HG03139 (cell line): Measurements from ENCODE around the gene KLK8.
"Not testable (repeated sequence)": the region's sequence is repeated elsewhere in the genome, so short reads cannot be mapped to it uniquely, and the experiment has no call there.

Source experiments
- ATAC-seq: cut with Tn5 transposase; IDR thresholded peaks from one replicate; pipeline ENCODE4 v1.9.1; 2021; ENCODE audit not compliant: unreplicated experiment

KLK8 gene

DNA sequence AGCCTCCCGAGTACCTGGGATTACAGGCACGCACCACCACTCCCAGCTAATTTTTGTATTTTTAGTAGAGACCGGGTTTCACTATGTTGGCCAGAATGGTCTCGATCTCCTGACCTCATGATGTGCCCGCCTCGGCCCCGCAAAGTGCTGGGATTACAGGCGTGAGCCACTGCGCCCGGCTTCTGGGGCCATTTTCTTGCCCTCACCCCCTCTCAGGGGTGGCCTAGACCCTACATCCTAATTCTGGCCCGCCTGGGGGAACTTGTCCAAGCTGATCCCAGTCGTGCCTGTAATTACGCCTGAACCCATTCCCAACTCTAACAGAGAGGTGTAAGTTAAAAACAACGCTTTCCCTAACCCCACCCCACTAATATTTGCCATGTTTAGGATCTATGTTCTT, 17.0 kb downstream of the KLK8 start:
- not testable (repeated sequence) for ATAC-seq

DNA sequence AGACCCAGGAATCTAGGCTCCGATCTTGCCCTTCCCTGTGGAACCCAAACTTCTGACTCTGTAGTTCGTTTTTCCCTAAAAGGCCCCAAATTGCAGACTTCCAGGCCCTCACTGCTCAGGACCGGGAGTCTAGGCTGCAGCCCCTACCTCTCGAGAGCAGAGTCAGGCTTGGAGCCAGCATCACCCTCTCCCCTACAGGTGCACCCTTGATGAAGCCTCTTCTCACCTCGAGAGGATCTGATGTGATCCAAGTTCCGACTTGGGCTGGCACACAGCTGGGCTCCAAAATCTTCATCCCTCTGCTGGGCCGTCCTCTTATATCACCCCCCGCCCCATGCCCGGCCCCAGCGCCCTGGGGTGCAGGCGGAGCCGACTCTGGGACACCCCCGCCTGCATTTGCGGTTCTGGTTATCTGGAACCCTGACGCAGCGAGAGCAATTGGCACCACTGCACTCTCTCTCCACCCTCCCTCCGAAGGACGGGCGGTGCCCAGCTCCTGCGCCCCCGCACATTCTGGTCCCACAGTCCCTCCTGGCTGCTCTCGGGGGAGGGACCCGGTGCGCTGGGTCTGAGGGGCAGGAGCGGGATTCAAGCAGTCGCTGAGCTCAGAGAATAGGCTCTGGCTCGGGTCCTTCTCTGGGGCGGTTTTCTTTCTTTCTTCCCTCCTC, 17.6 kb downstream of the KLK8 start, which contains the start of gene KLK7:
Gene KLK7 (minus strand): TSS at position 293 of the 668 bp plus-strand sequence. CDS start 1,518 bp downstream, outside the sequence.
- no peak for ATAC-seq

DNA sequence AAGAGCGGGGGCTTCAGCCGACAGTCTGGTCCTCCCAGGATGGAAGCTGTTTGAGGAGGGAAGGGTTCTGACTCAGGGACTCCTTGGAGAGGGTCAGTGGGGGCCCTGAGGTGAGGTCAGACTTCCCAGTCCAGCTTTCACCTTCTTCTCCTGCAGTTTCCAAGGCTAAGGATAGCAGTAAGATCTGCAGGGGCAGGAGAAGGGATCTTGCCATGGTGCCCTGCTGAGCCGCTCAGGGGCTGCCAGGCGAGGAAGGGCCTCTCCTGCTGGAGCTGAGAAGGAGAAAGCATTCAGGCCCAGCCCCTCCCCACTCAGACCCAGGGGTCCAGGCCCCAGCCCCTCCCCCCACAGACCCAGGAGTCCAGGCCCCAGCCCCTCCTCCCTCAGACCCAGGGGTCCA, 19.2 kb downstream of the KLK8 start:
- ATAC-seq: no peak

DNA sequence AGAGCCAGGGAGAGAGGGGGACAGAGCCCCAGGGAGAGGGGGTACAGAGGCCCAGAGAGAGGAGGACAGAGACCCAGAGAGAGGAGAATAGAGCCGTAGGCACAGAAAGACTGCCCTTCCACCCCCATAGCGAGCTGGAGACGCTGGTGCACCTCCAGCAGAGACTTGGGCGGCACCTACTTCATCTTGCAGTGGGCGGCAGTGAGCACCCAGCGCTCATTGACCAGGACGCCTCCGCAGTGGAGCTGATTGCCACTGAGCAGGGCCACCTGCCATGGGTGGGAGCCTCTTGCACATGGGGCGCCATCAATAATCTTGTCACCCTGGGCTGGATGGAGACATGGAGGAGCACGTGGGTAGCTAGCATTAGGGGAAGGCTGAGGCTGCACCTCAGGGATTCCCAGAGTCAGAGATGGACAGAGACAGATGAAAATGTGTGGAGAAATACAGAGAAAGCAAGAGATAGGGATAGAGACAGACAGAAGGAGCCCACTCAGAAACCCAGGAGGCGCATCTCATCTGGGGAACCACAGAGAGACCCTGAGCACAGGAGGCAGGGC, 19.7 kb downstream of the KLK8 start:
- no peak for ATAC-seq

DNA sequence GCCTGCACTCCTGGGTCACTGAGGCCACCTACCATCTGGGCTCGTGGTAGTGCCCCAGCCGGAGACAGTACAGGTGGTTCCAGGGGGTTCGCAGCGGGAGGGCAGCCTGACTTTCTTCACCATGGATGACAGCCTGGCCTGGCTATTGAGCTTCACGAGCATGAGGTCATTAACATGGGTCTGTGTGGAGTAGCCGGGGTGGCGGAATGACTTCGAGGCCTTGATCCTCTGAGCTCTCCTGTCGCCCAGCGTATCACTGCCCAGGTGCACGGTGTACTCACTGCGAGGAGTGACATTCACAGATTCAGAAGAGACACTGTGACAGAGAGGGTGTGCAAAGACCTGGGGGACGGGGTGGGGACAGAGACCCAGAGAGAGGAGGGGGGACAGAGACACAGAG, 21.2 kb downstream of the KLK8 start:
- ATAC-seq: no peak

DNA sequence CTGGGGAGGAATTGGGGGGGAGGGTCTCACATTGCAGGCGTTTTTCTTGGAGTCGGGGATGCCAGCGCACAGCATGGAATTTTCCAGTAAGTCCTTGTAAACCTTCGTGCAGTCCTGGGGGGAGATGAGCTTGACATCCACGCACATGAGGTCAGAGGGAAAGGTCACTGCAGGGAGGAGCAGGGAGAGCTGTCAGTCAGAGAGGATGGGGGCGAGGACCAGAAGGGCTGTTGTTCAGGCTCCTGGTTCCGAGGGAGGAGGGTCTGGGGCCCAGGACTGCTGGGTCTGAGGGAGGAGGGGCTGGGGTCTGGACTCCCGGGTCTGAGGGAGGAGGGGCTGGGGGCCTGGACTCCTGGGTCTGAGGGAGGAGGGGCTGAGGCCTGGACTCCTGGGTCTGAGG, 21.6 kb downstream of the KLK8 start:
- ATAC-seq: no peak

DNA sequence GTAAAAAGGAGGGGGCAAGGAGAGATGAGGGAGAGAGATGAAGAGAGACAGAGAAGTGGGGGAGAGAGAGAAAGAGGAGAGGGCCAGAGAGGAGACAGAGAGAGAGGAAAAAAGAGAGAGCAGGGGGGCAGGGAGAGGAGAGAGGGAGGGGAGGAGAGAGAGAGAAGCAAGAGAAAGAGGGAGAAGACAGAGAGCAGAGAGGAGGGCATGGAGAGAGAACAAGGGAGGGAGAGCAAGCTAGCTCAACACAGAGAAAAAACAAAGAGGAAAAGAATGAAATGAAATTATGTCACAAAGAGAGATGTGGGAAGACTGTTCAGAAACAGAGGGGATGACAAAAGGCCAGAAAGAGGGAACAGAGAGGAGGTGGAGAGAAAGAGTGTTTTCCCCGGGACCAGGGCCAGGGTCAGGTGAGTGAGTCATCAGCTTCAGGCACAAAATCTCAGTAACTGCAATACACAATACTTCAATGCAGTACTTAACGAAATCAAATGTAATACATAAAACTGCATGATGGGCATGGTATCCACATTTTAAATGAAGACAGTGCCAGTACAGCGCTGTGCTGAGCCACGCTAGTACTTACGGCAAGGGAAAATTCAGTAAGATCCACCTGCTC, 22.5 kb downstream of the KLK8 start:
- ATAC-seq: no peak

DNA sequence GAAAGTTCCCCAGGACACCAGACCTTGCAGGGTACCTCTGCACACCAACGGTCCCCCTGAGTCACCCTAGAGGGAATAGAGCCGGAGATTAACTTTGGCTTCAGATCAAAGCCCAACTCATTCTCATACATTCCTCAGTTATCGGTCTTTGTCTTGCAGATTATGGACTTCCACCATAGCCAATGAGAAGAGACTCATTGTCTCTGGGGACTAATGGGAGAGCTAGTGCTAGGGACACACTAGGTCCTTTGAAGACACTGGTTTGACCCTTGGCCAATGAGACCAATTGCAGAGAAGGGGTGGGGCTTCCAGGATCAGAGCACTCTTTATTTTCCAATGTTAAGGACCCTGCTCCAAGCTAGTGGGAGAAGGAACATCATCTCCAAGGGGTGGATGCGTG, 23.8 kb downstream of the KLK8 start:
- no peak for ATAC-seq

DNA sequence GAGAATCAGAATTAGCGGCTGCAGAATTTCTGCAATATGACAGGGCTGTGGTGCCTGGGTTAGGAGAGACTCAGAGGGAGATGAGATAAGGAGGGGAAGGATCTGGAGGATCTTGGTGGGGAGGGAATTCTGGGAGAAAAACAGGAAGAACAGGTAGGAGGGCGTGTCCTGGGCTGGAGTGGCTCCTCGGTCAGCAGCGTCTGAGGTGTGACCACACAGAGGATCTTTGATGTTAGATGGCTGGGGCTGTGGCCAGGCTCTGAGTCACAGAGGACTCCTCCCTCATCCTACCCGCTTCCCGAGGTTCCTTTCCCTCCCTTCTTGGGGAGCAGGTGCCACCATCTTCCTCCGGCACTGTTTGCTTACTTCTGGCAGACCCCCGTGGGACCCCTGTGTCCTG, 25.6 kb downstream of the KLK8 start:
- ATAC-seq: no peak

DNA sequence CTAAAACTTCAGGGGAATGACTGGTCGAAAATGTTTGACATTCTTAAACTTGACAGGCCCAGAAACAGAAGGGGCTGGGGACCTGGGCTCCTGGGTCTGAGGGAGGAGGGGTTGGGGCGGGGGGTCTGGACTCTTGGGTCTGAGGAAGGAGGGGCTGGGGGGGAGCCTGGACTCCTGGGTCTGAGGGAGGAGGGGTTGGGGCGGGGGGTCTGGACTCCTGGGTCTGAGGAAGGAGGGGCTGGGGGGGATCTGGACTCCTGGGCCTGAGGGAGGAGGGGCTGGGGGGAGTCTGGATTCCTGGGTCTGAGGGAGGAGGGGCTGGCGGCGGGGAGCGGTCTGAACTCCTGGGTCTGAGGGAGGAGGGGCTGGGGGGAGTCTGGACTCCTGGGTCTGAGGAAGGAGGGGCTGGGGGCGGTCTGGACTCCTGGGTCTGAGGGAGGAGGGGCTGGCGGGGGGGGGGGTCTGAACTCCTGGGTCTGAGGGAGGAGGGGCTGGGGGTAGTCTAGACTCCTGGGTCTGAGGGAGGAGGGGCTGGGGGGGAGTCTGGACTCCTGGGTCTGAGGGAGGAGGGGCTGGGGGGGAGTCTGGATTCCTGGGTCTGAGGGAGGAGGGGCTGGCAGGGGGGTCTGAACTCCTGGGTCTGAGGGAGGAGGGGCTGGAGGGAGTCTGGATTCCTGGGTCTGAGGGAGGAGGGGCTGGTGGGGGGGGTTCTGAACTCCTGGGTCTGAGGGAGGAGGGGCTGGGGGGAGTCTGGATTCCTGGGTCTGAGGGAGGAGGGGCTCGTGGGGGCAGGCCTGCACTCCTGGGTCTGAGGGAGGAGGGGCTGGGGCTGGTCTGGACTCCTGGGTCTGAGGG, 26.5 kb downstream of the KLK8 start:
- no peak for ATAC-seq

DNA sequence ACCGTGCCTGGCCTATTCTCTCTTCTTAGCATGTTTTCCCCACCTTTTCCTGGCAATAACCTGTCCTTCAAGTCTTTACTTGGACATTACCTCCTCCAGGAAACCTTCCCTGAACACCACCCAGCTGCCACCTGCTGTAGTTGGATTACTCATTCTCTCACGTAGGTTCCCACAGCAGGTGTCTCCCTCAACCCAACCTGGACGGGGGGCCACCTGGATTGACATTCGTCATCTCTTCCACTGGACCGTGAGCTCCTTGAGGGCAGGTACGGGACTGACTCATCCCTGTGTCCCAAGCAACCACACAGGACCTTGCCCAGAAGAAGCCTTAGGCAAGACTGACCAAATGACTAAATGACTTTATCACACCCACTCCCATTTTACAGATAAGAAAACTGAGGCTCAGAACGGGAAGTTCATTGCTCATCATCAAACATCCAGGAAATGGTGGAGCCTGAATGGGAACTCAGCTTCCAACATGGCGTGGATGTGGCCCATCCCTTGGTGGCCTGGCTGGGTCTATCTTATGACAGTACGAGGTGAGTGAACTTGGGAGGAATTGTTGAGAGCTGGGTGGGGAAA, 28.5 kb downstream of the KLK8 start:
- no peak for ATAC-seq

DNA sequence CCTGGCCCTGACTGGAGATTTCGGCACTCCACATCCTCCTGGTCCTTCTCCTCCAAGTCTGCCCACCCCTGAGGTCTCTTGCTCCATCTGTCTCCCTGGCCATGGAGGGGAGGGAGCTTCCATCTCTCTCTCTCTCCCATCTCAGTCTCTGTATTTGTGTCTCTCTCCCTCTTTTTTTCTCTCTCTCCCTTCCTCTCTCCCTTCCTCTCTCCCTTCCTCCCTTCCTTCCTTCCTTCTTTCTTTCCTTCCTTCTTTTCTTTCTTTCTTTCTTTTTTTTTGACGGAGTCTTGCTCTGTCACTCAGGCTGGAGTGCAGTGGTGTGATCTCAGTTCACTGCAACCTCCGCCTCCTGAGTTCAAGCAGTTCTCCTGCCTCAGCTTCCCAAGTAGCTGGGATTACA, 31.6 kb downstream of the KLK8 start:
- not testable (repeated sequence) for ATAC-seq

DNA sequence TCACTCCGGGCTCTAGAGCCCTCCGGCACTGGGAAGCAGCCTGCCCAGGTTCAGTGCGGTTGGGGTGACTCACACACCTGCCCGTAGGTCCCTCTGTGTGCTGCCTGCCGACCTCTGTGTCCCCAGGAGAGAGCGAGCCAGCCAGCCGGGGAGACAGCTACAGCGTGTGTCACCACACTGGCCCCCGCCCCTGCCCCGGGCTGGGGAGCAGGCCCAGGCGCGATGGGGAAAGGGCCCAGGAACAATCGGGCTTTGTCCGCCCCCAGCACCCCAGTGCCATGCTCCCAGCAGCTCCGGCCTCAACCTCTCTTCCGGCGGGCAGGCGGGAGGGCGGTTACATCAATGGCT, 32.0 kb downstream of the KLK8 start, which contains the start of gene KLK6:
Gene KLK6 (minus strand): TSS at position 179 of the 348 bp plus-strand sequence. CDS start 1,487 bp downstream, outside the sequence.
- ATAC-seq: no peak

DNA sequence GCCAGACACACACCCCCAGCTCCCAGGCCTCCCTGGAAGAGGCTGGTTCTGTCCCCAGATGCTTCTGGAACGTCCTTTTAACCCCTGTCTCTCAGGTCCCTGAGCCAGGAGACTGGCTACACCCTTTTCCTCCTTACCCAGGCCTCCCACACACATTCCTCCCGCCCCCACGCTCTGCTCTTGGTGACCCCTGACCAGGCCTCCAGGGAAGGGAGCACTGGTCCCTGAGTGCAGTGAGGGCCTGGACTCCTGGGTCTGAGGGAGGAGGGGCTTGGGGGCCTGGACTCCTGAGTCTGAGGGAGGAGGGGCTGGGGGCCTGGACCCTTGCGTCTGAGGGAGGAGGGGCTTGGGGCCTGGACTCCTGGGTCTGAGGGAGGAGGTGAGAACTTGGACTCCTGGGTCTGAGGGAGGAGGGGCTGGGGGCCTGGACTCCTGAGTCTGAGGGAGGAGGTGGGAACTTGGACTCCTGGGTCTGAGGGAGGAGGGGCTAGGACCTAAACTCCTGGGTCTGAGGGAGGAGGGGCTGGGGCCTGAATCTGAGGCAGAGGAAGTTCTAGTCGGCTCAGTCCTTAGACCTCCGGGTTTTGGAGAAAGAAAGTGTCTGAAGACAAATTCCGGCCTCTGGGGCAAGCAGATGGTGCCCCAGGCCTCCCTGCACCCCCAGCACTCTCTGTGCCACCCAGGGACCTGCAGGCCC, 32.5 kb downstream of the KLK8 start:
- no peak for ATAC-seq

DNA sequence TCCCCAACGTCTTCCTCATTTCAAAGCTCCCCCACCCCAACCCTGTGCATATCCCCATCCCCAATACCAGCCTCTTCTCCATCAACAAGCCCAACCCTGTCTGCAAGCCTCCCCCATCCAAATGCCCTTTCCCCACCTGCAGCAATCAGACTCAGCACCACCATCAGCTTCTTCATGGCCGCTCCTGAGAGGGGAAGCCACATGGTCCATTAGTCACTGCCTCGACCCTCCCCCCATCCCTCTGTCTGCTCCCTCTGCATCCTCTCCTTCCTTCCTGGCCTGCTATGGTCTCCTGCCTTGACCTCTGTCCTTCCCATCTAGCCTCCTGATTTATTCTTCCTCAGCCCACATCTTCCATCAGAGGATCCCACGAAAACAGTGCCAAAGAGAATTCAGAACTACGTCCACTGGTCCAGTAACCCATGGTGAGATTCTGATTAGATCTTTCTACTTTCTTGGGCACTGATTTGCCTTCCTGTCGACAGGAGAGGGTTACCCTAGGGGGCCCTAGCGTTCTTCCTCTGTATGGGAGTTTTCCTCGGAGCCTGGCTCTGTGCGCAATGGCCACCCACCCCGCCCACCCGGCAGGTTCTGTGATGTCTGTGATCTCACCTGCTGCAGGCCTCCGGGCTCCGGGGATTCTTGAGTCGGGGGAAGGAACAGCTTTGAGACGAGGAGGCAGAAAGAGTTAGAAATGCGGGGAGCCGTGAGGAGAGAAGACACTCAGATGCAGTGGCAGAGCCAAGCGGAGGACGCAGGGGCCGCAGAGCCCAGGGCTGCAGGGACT, 33.3 kb downstream of the KLK8 start:
- ATAC-seq: no peak

DNA sequence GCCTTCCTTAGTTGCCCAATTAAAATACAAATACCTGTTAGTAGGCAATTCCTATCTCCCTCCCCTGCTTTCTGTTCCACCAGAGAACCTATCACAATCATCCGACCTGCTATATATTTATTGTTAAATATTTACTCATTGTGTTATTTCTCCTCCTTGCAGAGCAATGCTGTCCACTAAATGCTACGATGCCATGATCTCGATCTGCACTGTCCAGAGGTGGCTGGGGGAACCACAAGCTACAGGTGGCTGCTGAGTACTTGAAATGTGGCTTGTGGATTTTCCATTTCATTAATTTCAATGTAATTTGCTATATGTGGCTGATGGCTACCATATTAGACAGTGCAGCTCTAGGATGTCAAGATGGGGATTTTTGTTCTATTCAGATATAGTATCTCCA, 37.1 kb downstream of the KLK8 start:
- ATAC-seq: no peak

DNA sequence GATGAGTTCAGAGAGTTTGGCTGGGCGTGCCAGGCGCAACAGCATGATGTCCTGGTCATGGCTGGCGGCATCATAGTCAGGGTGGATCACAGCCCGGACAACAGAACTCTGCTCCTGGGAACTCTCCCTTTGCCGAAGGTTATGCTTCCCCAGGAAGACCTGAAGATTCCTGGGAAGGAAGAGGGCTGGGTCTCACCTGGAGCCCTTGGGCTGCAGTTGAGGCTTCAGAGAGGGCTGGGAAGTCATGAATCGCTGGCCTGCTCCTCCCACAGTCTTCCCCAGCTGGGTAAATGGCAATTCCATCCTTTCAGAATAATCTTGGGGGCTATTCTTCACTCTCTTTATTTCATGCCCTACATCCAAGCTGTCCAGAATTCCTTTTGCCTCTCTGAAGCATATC, 38.0 kb downstream of the KLK8 start:
- ATAC-seq: no peak

DNA sequence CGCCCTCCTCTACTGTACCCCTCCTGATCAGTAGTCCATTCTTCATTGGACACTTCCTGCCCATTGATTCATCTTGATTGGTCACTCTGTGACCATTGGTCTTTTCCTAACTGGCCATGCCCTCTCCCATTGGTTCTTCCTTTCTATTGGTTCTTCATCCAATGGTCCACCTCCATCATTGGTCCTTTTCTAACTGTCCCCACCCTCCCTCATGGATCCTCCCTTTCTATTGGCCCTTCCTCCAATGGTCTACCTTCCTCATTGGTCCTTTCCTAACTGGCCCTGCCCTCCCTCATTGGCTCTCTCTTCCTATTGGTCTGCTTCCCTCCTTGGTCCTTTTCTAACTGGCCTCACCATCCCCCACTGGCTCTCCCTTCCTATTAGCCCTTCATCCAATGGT, 39.2 kb downstream of the KLK8 start:
- ATAC-seq: no peak

DNA sequence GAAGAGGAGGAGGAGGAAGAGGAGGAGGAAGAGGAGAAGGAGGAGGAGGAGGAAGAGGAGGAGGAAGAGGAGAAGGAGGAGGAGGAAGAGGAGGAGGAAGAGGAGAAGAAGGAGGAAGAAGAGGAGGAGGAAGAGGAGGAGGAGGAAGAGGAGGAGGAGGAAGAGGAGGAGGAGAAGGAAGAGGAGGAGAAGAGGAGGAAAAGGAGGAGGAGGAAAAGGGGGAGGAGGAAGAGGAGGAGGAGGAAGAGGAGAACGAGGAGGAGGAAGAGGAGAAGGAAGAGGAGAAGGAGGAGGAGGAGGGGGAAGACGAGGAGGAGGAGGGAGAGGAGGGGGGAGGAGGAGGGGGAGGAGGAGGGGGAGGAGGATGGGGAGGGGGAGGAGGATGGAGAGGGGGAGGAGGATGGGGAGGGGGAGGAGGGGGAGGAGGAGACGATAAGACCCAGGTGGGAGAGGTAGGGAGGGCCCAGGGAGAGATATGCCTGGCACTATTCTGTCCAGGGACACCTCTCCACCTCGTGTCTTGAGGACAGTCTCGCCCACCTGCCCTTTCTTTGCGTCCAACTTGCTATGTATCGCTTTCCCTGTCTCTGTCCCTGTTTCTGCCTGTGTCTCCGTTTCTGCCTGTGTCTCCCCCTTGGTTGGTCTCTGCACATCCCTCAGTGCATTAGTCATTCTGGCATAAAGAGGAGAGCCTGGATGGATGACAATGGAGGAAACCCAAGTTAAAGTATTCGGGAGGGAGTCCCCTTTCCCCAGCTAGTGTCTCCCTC, 41.5 kb downstream of the KLK8 start:
- ATAC-seq: no peak
